K562 treated with DMSO at 1 percent for 24 hours (cell line): Measurements from ENCODE around the gene CCDC200. TPM values are rescaled to one million over a fixed set of nuclear protein-coding genes. Genes with fewer than 3 reads are reported as not detected.

Experiments
- total RNA-seq: library from RNA; unstranded; fragments of 300-600 nt; gene quantifications from 2 replicates; pipeline ENCODE4 v1.2.3, GENCODE V29; 2022; ENCODE audit warnings: low read depth; ENCODE audit not compliant: insufficient read depth

Gene CCDC200
- total RNA-seq = not detected in 2 replicates

GRCh38 chr17:43228020-43228782 lies at the start of gene CCDC200:
Gene CCDC200, minus strand, starts transcription at chr17:43228623. Its CDS starts 69 bp downstream, at chr17:43228554.

DNA sequence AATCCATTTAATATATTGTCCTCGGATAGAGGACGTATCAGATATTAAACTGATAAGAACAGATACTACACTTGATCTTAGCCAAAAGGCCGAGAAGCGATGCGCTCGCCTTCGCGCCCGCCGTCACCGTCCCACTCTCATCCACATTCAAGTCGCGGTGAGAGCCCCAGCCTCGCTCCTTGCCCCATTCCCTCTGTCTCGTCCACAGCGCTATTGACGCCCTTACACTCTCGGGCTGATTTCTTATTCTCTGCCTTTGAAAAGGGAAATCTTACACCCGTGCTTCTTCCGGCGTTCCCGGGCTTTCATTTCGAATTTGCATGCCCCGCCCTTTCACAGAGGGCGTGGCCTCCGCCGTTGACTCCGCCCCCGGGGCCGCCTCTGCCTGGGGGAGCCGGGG lies 5.5 kb upstream of the CCDC200 start, which contains the start of gene RNU2-1:
TSS of gene RNU2-1 (minus strand) at position 101 of the 400 bp plus-strand sequence.

GRCh38 chr17:43211480-43212402 lies 16.7 kb downstream of the CCDC200 start, which contains the start of gene TMEM106A:
Gene TMEM106A, plus strand, starts transcription at chr17:43211875. Its CDS starts 1,167 bp downstream, at chr17:43213042.

Other genes with a start within 250 kb of the CCDC200 start
- 0.73 and 1.0 TPM in 2 replicates for gene PTGES3L, start 248.5 kb downstream of the CCDC200 start, total RNA-seq
- gene RUNDC1, start 248.1 kb downstream of the CCDC200 start, total RNA-seq = 17.0 and 19.9 TPM in 2 replicates
- 4,273 and 4,634 TPM in 2 replicates for gene RPL27, start 230.2 kb downstream of the CCDC200 start, total RNA-seq
- 75.5 and 79.6 TPM in 2 replicates for gene IFI35, start 221.8 kb downstream of the CCDC200 start, total RNA-seq
- gene VAT1, start 206.2 kb downstream of the CCDC200 start, total RNA-seq = 429 and 434 TPM in 2 replicates
- gene RND2, start 203.4 kb downstream of the CCDC200 start, total RNA-seq = 4.0 and 5.1 TPM in 2 replicates
- 52.4 and 56.6 TPM in 2 replicates for gene BRCA1, start 103.3 kb downstream of the CCDC200 start, total RNA-seq
- 51.0 and 56.7 TPM in 2 replicates for gene NBR1, start 57.4 kb downstream of the CCDC200 start, total RNA-seq
- 0.07 and 0.19 TPM in 2 replicates for gene TMEM106A, start 16.7 kb downstream of the CCDC200 start, total RNA-seq
- not detected in 2 replicates for gene RNU2-1, start 5.4 kb upstream of the CCDC200 start, total RNA-seq
- gene ARL4D, start 170.4 kb upstream of the CCDC200 start, total RNA-seq = 6.5 and 7.3 TPM in 2 replicates